AG09319 (cell line): Measurements from ENCODE around the gene TMEM9.

Experiments
- DNase-seq: peaks from one replicate; pipeline ENCODE4 v3.0.0-alpha.2; 2010; ENCODE audit warnings: low read depth; ENCODE audit errors: extremely low read depth
- TF ChIP-seq, protein P1 (sequence below): IDR thresholded peaks from 2 replicates; pipeline ENCODE4 v1.5.1; 2011; ENCODE audit warnings: low read depth, mild to moderate bottlenecking, inconsistent platforms, low read length, moderate library complexity

The TMEM9 gene

GRCh38 chr1:201189085-201189484 is 34.8 kb upstream of the TMEM9 start:
- TF ChIP-seq, protein P1, sequence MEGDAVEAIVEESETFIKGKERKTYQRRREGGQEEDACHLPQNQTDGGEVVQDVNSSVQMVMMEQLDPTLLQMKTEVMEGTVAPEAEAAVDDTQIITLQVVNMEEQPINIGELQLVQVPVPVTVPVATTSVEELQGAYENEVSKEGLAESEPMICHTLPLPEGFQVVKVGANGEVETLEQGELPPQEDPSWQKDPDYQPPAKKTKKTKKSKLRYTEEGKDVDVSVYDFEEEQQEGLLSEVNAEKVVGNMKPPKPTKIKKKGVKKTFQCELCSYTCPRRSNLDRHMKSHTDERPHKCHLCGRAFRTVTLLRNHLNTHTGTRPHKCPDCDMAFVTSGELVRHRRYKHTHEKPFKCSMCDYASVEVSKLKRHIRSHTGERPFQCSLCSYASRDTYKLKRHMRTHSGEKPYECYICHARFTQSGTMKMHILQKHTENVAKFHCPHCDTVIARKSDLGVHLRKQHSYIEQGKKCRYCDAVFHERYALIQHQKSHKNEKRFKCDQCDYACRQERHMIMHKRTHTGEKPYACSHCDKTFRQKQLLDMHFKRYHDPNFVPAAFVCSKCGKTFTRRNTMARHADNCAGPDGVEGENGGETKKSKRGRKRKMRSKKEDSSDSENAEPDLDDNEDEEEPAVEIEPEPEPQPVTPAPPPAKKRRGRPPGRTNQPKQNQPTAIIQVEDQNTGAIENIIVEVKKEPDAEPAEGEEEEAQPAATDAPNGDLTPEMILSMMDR, result no peak
- DNase-seq, result no peak

DNA sequence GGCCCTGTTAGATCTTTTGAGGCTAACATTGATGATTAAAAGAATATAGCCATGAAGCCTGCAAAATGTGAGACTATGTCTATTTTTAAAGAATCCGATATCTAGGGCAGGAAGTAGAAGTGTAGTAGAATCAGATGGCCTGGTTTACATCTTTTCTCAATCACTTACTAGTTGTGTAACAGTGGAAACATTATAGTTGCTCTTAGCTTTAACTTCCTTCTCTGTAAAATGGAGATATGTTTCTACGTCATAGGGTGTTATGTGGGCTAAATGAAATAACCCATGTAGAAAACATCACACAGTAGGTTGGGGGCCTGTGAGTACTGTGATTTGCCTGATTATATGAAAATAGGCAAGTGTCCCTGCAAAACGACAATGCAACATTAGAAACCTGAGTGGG is 31.9 kb upstream of the TMEM9 start:
- no peak for DNase-seq
- TF ChIP-seq, protein P1, result no peak

GRCh38 chr1:201185527-201186128 is 31.4 kb upstream of the TMEM9 start:
- TF ChIP-seq, protein P1, result no peak
- no peak for DNase-seq

DNA sequence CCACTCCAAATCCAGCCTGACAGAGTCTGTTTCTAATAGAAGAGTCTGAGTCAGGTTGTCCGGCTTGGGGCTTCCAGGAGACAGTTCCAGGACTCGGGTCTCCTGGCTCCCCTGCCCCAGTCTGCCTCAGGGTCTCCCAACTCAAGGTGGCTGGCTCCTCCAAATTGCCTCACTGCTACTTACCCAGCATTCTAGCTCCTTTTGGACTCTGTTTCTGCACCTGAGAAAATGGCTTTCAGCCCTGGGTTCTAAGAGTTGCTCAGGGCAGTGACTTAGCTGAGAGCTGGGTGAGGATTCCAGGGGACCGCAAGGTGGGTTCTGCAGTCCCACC is 30.8 kb upstream of the TMEM9 start:
- no peak for DNase-seq
- TF ChIP-seq, protein P1, result no peak

DNA sequence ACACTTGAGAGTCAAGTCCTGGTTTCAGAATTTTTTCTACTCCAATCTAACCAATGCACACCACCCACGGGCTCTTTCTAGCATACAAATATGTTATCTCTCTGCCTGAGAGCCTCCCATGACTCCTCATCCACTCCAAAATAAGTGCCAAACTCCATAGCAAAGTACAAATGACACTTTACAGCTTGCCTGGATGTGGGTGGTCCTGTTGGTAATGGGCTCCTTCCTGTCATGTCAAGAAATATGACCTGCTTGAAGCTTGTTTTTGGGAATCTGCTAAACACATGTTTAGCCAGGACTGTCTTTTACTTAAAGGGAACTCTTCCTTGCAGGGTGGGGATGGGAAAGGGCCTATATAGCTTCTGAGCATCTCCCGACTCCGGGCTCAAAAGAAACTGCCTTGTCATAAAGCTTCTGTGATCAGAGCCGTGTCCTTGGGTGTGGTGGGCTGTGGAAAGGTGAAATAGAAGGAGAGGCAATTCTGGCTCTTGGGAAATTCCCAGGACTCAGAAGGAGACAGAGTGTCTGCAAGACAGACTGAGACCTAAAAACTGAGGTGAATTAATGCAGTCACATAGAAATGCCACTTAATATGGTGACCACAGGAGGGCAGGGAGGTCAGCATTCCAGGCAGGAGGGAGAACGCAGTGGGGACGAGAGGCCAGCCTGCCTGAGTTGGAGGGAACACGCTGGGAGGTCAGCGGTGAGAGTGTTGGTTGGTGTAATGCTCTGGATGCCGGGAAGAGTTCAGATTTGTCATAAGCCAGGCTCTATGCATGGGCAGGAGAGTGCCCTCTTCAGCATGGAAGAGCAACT is 30.2 kb upstream of the TMEM9 start:
- TF ChIP-seq, protein P1, result peak; percentile 77
- DNase-seq, result peak; percentile 53

- TF ChIP-seq, protein P1, result no peak
- DNase-seq, result no peak
Measured at GRCh38 chr1:201183753-201184152, 29.5 kb upstream of the TMEM9 start.

DNA sequence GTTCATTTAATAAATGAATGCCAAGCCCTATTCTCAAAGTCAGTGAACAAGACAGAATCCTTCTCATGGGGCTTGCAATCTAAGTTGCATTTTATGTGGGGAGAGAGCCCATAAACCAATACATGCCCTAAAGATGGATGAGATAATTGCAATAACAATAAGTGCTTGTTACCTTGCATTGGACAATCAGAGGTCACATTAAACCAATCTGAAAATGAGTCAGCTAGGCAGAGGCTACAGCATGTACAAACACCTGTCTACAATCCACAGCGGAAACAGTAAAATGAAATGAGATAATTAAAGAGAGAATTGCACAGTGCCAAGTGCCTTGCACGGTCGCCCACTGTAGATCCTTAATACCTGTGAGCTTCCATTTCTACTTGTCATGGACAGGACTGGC is 28.9 kb upstream of the TMEM9 start:
- TF ChIP-seq, protein P1, result no peak
- DNase-seq, result no peak
